HepG2 (cell line): ENCODE data around the gene HYPK. TPM values are rescaled to one million over a fixed set of nuclear protein-coding genes. Genes with fewer than 3 reads are reported as not detected.
"Not testable (repeated sequence)": the region's sequence is repeated elsewhere in the genome, so short reads cannot be mapped to it uniquely, and the experiment has no call there.

Source experiments
- ATAC-seq: fragments of 200-7000 bp; cut with Tn5 transposase; 3 replicates; pipeline ENCODE4 v1.9.1; 2020; ENCODE audit warnings: mild to moderate bottlenecking, moderate library complexity
- BruUV-seq: library from RNA; stranded (reverse); fragments of 400-500 nt; replicated peaks from 2 replicates; lab custom pipeline; 2021; lab: Mats Ljungman, UMichigan
- CTCF ChIA-PET: fragments of 300-600 bp; formaldehyde crosslinking; extraction: SDS; loops from one replicate; lab custom pipeline; 2021; ENCODE audit warnings: low total read pairs, inconsistent platforms, low intra/inter-chr PET ratio; lab: Yijun Ruan, JAX
- POLR2A ChIA-PET: fragments of 350-600 bp; sonication (Branson Sonifier 250); formaldehyde crosslinking; loops from one replicate; lab custom pipeline; 2020; ENCODE audit warnings: antibody characterized with exemption, inconsistent platforms; lab: Yijun Ruan, JAX
- DNase-seq: peaks from one replicate; pipeline ENCODE4 v3.0.0-alpha.2; 2015; ENCODE audit warnings: low spot score
- FAIRE-seq: peaks from 3 replicates; lab custom pipeline; 2011; peaks lifted over from hg19 to GRCh38; lab: Jason Lieb, UNC
- H2AFZ ChIP-seq: one replicate; pipeline ENCODE4 v1.6.1; 2011; ENCODE audit warnings: low read length, inconsistent platforms
- H3K27ac ChIP-seq: fragments of 300-600 bp; 3 replicates; pipeline ENCODE4 v1.8.0; 2011; ENCODE audit warnings: mixed run types, mild to moderate bottlenecking, mixed read lengths, low read length, inconsistent platforms; ENCODE audit not compliant: insufficient read depth; ENCODE audit errors: extremely low read length
- H3K27me3 ChIP-seq, 2 experiments: fragments of 200-600 bp in 1 of 2; 2 replicates in 1 of 2; 3 replicates in 1 of 2; pipeline versions ENCODE4 v1.6.0 to v1.8.0; 2011; ENCODE audit warnings: low read length in 2 of 2, mild to moderate bottlenecking in 2 of 2, moderate library complexity in 2 of 2, inconsistent platforms in 1 of 2; ENCODE audit not compliant: insufficient read depth in 2 of 2, control insufficient read depth in 1 of 2
- H3K36me3 ChIP-seq, 2 experiments: fragments of 200-600 bp in 1 of 2; replicated peaks in 1 of 2; 2 replicates in 1 of 2; 3 replicates in 1 of 2; pipeline versions ENCODE4 v1.5.1 to v1.8.0; 2011; ENCODE audit warnings: low read length in 2 of 2, inconsistent platforms in 1 of 2; ENCODE audit not compliant: insufficient read depth in 2 of 2, control insufficient read depth in 1 of 2
- H3K4me1 ChIP-seq: 2 replicates; pipeline ENCODE4 v1.5.1; 2012; ENCODE audit warnings: low read length, inconsistent platforms; ENCODE audit not compliant: insufficient read depth
- H3K4me2 ChIP-seq: 2 replicates; pipeline ENCODE4 v1.6.0; 2011; ENCODE audit warnings: low read depth, low read length, inconsistent platforms
- H3K4me3 ChIP-seq, 3 experiments: fragments of 200-600 bp in 1 of 3; sonication (generic), shearing (Covaris generic) in 1 of 3; replicated peaks in 1 of 3; 2 replicates each; pipeline ENCODE4 v1.5.1; 2011 to 2016; ENCODE audit warnings: low read length in 3 of 3, inconsistent platforms in 2 of 3, low read depth in 2 of 3, mild to moderate bottlenecking in 2 of 3, control low read depth in 1 of 3, mixed read lengths in 1 of 3; ENCODE audit not compliant: insufficient read depth in 1 of 3
- H3K79me2 ChIP-seq: one replicate; pipeline ENCODE4 v1.6.1; 2011; ENCODE audit warnings: low read length, inconsistent platforms; ENCODE audit not compliant: insufficient read depth
- H3K9ac ChIP-seq: 2 replicates; pipeline ENCODE4 v1.6.0; 2011; ENCODE audit warnings: mild to moderate bottlenecking, low read depth, low read length, inconsistent platforms; ENCODE audit not compliant: insufficient read depth
- H3K9me3 ChIP-seq: 2 replicates; pipeline ENCODE4 v1.5.1; 2012; ENCODE audit warnings: mild to moderate bottlenecking, low read length
- H4K20me1 ChIP-seq: 2 replicates; pipeline ENCODE4 v1.6.0; 2011; ENCODE audit warnings: inconsistent platforms, mild to moderate bottlenecking, low read length, moderate library complexity; ENCODE audit not compliant: insufficient read depth
- EHMT2 ChIP-seq: fragments of 200-600 bp; sonication (generic); IDR thresholded peaks from 2 replicates; pipeline ENCODE4 v1.7.0; 2017; ENCODE audit warnings: antibody characterized with exemption, low read depth, low read length, borderline replicate concordance
- KDM1A ChIP-seq: IDR thresholded peaks from 2 replicates; pipeline ENCODE4 v1.6.1; 2016; ENCODE audit warnings: missing compliant biosample characterization
- MZF1 ChIP-seq: sonication (generic); formaldehyde crosslinking; IDR thresholded peaks from 2 replicates; pipeline ENCODE4 v1.8.1; 2023; ENCODE audit warnings: mild to moderate bottlenecking, missing genetic modification reagents, borderline replicate concordance
- NR0B2 ChIP-seq: sonication (generic); formaldehyde crosslinking; IDR thresholded peaks from 2 replicates; pipeline ENCODE4 v1.4.0; 2020; ENCODE audit warnings: mild to moderate bottlenecking, missing genetic modification reagents
- SIX4 ChIP-seq: sonication (generic); formaldehyde crosslinking; IDR thresholded peaks from 2 replicates; pipeline ENCODE4 v1.4.0; 2020; ENCODE audit warnings: missing genetic modification reagents
- TARDBP ChIP-seq: sonication (generic); formaldehyde crosslinking; IDR thresholded peaks from 2 replicates; pipeline ENCODE4 v1.8.0; 2022; ENCODE audit warnings: mild to moderate bottlenecking, missing genetic modification reagents
- ZFP90 ChIP-seq: sonication (generic); formaldehyde crosslinking; IDR thresholded peaks from 2 replicates; pipeline ENCODE4 v1.8.0; 2022; ENCODE audit warnings: missing genetic modification reagents, mild to moderate bottlenecking, inconsistent platforms, borderline replicate concordance
- ZNF451 ChIP-seq: sonication (generic); formaldehyde crosslinking; IDR thresholded peaks from 2 replicates; pipeline ENCODE4 v1.5.0; 2020; ENCODE audit warnings: mild to moderate bottlenecking, missing genetic modification reagents
- ZNF569 ChIP-seq: sonication (generic); formaldehyde crosslinking; IDR thresholded peaks from 2 replicates; pipeline ENCODE4 v1.5.0; 2020; ENCODE audit warnings: mild to moderate bottlenecking, missing genetic modification reagents, moderate library complexity, borderline replicate concordance
- WGBS: methylation state at CpG from one replicate; pipeline ENCODE4 v1.1.6; 2017; ENCODE audit warnings: low lambda C conversion rate; 5-methylcytosine and 5-hydroxymethylcytosine counted together
- in situ Hi-C: cut with HindIII; loops from 2 replicates; pipeline ENCODE4 v1.10.0; 2017; ENCODE audit warnings: low pct_unique_long_range_greater_than_20kb; ENCODE audit not compliant: extremely low pct_ligation_motif_present
- intact Hi-C: fragments of 100-400 bp; cut with micrococcal nuclease; formaldehyde crosslinking; loops from one replicate; pipeline ENCODE4 v1.10.0; 2022; ENCODE audit not compliant: unreplicated experiment
- polyA plus RNA-seq, 8 experiments: library from polyadenylated mRNA; depleted of rRNA in 3 of 8; stranded (reverse) in 7 of 8; unstranded in 1 of 8; fragments of >200 nt; fragmentation: Illumina TruSeq in 4 of 8; extraction: Trizol in 4 of 8; gene quantifications; 2 replicates each; pipeline versions ENCODE4 v1.2.1 to v1.2.3, GENCODE V29; 2011 to 2016; ENCODE audit warnings: low read depth in 4 of 8, missing spikeins in 1 of 8, mixed read lengths in 1 of 8; ENCODE audit not compliant: insufficient read depth in 1 of 8
- total RNA-seq, 5 experiments: library from RNA; depleted of rRNA; stranded (reverse); fragments of >200 nt; fragmentation: Illumina TruSeq; extraction: Trizol; gene quantifications; 2 replicates each; pipeline ENCODE4 v1.2.3, GENCODE V29; 2016; ENCODE audit warnings: low read depth in 1 of 5

HYPK gene
- total and polyA plus RNA-seq, 2 of the 13 experiments (the other 11 are each of a cell fraction or from before 2014, with no cell fraction given), result 13.5 to 16.5 TPM

- Histone ChIP-seq H3K79me2 (peaks cover 12% of the 10 kb centered on the region), H3K4me2 (no peak overlapping the region), H3K9ac (no peak overlapping the region)
- CTCF ChIA-PET, result no interaction called here
- DNase-seq (no peak), ATAC-seq (no peak), FAIRE-seq (no peak)
- BruUV-seq, result no TSS peak
- TF ChIP-seq TARDBP (CRISPR knock-in tag) (no peak), EHMT2 (no peak), ZFP90 (CRISPR knock-in tag) (no peak), MZF1 (CRISPR knock-in tag) (no peak), ZNF451 (CRISPR knock-in tag) (no peak), SIX4 (no peak), ZNF569 (no peak), KDM1A (CRISPR knock-in tag) (no peak), NR0B2 (no peak)
- TF ChIP-seq, all 625 proteins: peak for 0
- no peaks in the 10 kb centered on the region for H3K36me3 ChIP-seq
- no peaks in the 10 kb centered on the region for H3K9me3 ChIP-seq
- H4K20me1 ChIP-seq, result no peaks in the 10 kb centered on the region
- intact Hi-C loops (no loop called here), in situ Hi-C loops (no loop called here)
- POLR2A ChIA-PET, result no interaction called here
- H3K4me3 ChIP-seq, result no peak overlapping the region
- no peak overlapping the region for H3K27ac ChIP-seq
- no peaks in the 10 kb centered on the region; a peak in 1 of 5 replicates for H3K27me3 ChIP-seq
- 68% methylated on average over 6 of the region's 6 CpGs for WGBS
- peaks cover 32% of the 10 kb centered on the region for H3K4me1 ChIP-seq
- H2AFZ ChIP-seq, result peak overlapping the region; percentile 81
These were observed 27.8 kb downstream of the HYPK start for GRCh38 chr15:43828061-43828657.

- WGBS, result 86% methylated on average over 9 of the region's 9 CpGs
- FAIRE-seq, intact Hi-C loops, H3K9ac ChIP-seq, H2AFZ ChIP-seq, H3K36me3 ChIP-seq, POLR2A ChIA-PET, CTCF ChIA-PET, H3K79me2 ChIP-seq, H3K9me3 ChIP-seq, H3K27ac ChIP-seq, in situ Hi-C loops, BruUV-seq, H3K4me3 ChIP-seq, H4K20me1 ChIP-seq, H3K4me2 ChIP-seq, ATAC-seq, DNase-seq, H3K27me3 ChIP-seq: not testable (repeated sequence)
- peaks cover 21% of the 10 kb centered on the region for H3K4me1 ChIP-seq
These were observed 29.6 kb downstream of the HYPK start for GRCh38 chr15:43829951-43830540.

- H3K27ac ChIP-seq, H3K9me3 ChIP-seq, CTCF ChIA-PET, H3K79me2 ChIP-seq, POLR2A ChIA-PET, FAIRE-seq, DNase-seq, H3K4me3 ChIP-seq, H3K36me3 ChIP-seq, intact Hi-C loops, H3K9ac ChIP-seq, H4K20me1 ChIP-seq, ATAC-seq, BruUV-seq, in situ Hi-C loops, H2AFZ ChIP-seq, H3K4me2 ChIP-seq, H3K27me3 ChIP-seq: not testable (repeated sequence)
- 81% methylated on average over 7 of the region's 9 CpGs for WGBS
- peaks cover 15% of the 10 kb centered on the region for H3K4me1 ChIP-seq
These were observed 30.4 kb downstream of the HYPK start for GRCh38 chr15:43830691-43831275.
